GM10266 (cell line): ENCODE results near the gene C18orf32.

Source experiments
- DNase-seq: peaks from one replicate; pipeline ENCODE4 v3.0.0; 2012; ENCODE audit errors: extremely low spot score
- TF ChIP-seq, protein P1 (sequence below): IDR thresholded peaks from 2 replicates; pipeline ENCODE4 v1.5.1; 2012; ENCODE audit warnings: mild to moderate bottlenecking, low read depth; ENCODE audit not compliant: control insufficient read depth, insufficient read depth; ENCODE audit errors: missing control alignments

The C18orf32 gene

GRCh38 chr18:49487711-49488310 lies 777 bp upstream of the C18orf32 start:
- TF ChIP-seq, protein P1, sequence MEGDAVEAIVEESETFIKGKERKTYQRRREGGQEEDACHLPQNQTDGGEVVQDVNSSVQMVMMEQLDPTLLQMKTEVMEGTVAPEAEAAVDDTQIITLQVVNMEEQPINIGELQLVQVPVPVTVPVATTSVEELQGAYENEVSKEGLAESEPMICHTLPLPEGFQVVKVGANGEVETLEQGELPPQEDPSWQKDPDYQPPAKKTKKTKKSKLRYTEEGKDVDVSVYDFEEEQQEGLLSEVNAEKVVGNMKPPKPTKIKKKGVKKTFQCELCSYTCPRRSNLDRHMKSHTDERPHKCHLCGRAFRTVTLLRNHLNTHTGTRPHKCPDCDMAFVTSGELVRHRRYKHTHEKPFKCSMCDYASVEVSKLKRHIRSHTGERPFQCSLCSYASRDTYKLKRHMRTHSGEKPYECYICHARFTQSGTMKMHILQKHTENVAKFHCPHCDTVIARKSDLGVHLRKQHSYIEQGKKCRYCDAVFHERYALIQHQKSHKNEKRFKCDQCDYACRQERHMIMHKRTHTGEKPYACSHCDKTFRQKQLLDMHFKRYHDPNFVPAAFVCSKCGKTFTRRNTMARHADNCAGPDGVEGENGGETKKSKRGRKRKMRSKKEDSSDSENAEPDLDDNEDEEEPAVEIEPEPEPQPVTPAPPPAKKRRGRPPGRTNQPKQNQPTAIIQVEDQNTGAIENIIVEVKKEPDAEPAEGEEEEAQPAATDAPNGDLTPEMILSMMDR = no peak
- no peak for DNase-seq

DNA sequence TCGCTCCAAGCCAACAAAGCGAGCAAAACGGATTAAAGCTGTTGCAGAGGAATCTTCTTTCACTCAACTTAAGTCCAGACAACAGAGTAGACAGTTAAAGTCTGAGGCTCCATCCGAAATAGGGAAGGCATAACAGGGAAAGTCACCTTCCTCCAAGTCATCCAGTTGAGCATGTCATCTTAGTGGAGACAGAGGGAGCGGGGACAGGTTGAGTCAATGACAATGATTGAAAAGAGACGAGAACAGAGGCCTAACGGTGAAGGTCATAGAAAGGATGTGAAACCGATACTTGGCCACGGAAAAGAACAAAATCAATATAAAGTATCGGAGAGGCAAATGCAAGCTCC lies 455 bp downstream of the C18orf32 start:
- DNase-seq = no peak
- TF ChIP-seq, protein P1 = no peak

- TF ChIP-seq, protein P1 = no peak
These were observed 900 bp downstream of the C18orf32 start for GRCh38 chr18:49486134-49486533.

GRCh38 chr18:49483198-49483597 lies 3.8 kb downstream of the C18orf32 start:
- TF ChIP-seq, protein P1 = no peak
- no peak for DNase-seq

More at GRCh38 chr18:49486134-49486533, 900 bp downstream of the C18orf32 start:
- no peak for DNase-seq

- DNase-seq = no peak
- TF ChIP-seq, protein P1 = no peak
These were observed 5.1 kb downstream of the C18orf32 start for GRCh38 chr18:49481907-49482306.

DNA sequence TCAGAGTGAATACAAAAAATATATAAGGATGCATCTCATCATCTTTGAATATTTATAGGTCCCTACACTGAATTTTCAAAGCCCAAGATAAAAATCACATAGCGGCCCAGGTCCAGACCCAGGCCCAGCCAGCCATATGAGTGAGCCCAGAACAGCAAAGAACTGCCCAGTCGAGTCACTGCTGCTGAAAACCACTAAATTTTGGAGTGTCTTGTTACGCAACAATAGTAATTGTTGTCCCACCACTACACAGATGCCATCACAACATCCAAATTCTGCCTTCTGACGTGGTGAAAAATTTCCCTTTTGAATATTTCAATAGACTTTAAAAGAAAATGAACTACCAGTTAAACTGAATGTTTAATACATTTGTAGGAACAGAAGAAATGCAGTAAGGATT lies 5.7 kb downstream of the C18orf32 start:
- DNase-seq = no peak

More for the DNA sequence above, 5.7 kb downstream of the C18orf32 start:
- TF ChIP-seq, protein P1 = no peak
